ENCODE data around the gene ABHD18.
"Not testable (repeated sequence)": the region's sequence is repeated elsewhere in the genome, so short reads cannot be mapped to it uniquely, and the experiment has no call there.

Gene ABHD18

DNA sequence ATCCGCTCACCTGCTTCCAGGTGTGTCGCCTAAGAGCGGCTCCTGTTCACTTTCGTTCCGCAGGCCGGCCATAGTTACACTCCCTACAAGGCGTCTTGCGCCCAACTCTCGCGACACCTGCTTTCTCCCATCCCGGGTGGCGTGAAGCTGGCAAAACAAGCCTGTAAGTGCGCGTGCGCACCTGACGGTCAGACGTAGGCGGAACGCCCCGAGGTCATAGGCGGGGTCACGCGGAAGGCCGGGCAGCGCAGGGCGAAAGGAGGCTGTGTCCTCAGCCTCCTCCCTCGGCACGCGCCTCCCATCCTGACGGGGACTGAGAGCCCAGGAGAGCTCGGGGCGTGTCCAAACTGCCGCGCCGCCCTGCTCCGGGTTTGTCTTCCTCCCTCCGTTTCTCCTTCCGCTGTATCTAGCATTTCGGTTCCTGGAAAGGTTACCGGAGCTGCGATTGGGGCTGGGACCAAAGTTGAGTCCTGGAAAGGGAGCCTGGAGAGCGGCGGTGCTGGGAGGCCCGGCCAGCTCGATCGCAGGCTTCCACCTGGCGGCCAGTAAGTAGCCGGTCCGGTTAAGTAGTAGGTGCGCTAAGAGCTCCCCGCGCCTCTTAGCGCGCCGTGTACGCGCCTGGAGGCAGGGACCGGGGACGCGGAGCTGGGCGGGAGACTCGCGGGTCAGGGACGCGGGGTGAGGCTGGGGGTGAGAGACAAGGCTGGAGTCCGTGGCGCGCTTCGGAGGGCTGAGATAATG is at the start of gene ABHD18, which contains the start of gene MFSD8:
Gene ABHD18, plus strand, starts transcription at position 345 of the 741 bp plus-strand sequence. CDS start 17,550 bp downstream, outside the sequence.
Gene MFSD8, minus strand, starts transcription at position 112 of the 741 bp plus-strand sequence. Its CDS starts 40 bp downstream, at position 72.
- TF ChIP-seq GATA1 (IDR thresholded peaks at IDR 0.05; ENCODE audit: low read depth, low read length) (no peak), POLR2A (IDR thresholded peaks at IDR 0.05; ENCODE audit: low read length) (peak; percentile 94)
- peak; percentile 100 for DNase-seq

DNA sequence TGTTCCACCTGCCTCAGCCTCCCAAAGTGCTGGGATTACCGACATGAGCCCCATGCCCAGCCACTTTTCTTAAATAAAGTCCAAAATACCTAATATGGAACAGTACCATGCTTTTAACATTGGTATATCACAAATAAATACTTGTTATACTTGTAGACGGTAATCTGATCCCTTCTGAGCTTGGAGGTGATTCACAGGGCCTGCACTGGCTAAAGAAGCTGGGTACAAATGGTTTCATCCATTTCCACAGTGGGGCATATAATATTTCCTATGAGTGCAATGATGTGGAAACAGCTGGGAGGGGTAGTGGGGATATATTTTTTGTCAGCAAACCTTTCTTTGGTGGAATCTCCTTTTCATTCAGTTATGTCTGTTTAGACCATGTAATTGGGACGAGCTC is 48.7 kb upstream of the ABHD18 start:
- TF ChIP-seq POLR2A (IDR thresholded peaks at IDR 0.05; ENCODE audit: low read length) (no peak), GATA1 (IDR thresholded peaks at IDR 0.05; ENCODE audit: low read depth, low read length) (no peak)
- DNase-seq, result no peak

DNA sequence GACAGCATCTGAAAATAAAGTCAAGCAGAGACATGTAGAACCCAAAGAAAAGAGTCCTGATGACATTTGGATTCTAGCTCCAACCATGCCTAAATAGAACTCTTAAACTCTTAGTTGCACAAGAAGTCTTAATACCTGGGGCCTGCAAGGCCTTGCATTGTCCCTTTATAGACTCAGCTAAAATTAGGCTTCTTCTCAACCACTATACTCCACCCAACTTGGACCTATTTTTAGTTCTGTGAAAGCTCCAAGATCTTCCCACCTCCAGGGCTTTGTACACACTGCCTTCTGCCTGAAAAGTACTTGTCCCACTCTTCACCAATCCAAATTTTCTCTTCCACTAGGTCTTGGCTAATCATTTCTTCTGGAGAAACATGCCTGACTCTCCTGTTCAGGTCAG is 48.1 kb upstream of the ABHD18 start:
- TF ChIP-seq GATA1 (IDR thresholded peaks at IDR 0.05; ENCODE audit: low read depth, low read length) (no peak), POLR2A (IDR thresholded peaks at IDR 0.05; ENCODE audit: low read length) (no peak)
- no peak for DNase-seq

- no peak for TF ChIP-seq GATA1 (IDR thresholded peaks at IDR 0.05; ENCODE audit: low read depth, low read length)
- TF ChIP-seq POLR2A (IDR thresholded peaks at IDR 0.05; ENCODE audit: low read length), result no peak
- DNase-seq, result no peak
Measured at GRCh38 chr4:127920521-127920920, 44.7 kb upstream of the ABHD18 start.

DNA sequence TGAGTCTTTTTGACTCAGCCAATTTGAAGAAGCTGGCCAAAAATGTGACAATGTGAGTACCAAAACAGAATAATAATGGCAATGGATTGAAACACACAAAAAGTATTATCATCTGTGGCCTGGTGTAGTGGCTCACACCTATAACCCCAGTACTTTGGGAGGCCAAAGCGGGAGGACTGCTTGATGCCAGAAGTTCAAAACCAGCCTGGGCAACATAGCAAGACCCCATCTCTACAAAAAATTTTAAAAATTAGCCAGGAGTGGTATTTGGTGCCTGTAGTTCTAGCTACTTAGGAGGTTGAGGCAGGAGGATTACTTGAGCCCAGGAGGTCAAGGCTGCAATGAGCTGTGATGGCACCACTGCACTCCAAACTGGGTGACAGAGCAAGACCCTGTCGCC is 43.0 kb upstream of the ABHD18 start:
- TF ChIP-seq POLR2A (IDR thresholded peaks at IDR 0.05; ENCODE audit: low read length) (no peak), GATA1 (IDR thresholded peaks at IDR 0.05; ENCODE audit: low read depth, low read length) (no peak)
- no peak for DNase-seq

GRCh38 chr4:127925720-127926119 is 39.5 kb upstream of the ABHD18 start:
- DNase-seq, result not testable (repeated sequence)

GRCh38 chr4:127930175-127930574 is 35.0 kb upstream of the ABHD18 start:
- DNase-seq, result no peak
- no peak for TF ChIP-seq GATA1 (IDR thresholded peaks at IDR 0.05; ENCODE audit: low read depth, low read length)
- no peak for TF ChIP-seq POLR2A (IDR thresholded peaks at IDR 0.05; ENCODE audit: low read length)

DNA sequence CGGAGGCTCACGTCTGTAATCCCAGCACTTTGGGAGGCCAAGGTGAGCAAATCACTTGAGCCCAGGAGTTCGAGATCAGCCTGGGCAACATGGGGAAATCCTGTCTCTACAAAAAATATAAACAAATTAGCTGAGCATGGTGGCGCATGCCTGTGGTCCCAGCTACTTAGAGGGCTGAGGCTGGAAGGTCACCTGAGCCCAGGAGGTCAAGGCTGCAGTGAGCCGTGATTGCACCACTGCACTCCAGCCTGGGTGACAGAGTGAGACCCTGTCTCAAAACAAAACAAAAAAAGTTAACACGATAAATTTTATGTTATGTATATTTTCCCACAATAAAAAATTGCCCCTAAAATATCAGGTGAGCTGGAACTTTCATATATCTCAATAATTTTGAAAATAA is 33.4 kb upstream of the ABHD18 start:
- not testable (repeated sequence) for DNase-seq

DNA sequence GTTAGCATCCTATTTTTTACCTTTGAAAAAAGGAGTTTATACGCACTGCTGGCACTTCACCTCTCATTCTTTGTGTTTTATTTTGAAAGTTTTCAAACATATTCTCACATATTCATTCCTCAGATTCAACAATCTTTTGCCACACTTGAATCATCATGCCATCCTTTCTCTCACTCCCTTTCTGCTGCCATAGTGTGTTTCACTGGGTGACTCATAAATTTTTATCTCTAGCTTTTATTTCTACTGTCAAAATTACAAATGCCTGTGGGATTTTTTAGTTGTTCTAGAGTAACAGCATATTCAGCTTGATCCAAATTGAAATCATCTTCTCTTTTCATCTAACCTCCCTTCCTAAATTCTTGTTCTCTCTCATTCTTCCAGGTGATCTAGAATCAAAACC is 28.2 kb upstream of the ABHD18 start:
- no peak for TF ChIP-seq POLR2A (IDR thresholded peaks at IDR 0.05; ENCODE audit: low read length)
- TF ChIP-seq GATA1 (IDR thresholded peaks at IDR 0.05; ENCODE audit: low read depth, low read length), result no peak

GRCh38 chr4:127957105-127957504 is 8.1 kb upstream of the ABHD18 start:
- DNase-seq, result no peak
- no peak for TF ChIP-seq POLR2A (IDR thresholded peaks at IDR 0.05; ENCODE audit: low read length)
- no peak for TF ChIP-seq GATA1 (IDR thresholded peaks at IDR 0.05; ENCODE audit: low read depth, low read length)

More for the DNA sequence above, 28.2 kb upstream of the ABHD18 start:
- DNase-seq, result no peak

- TF ChIP-seq POLR2A (IDR thresholded peaks at IDR 0.05; ENCODE audit: low read length) (no peak), GATA1 (IDR thresholded peaks at IDR 0.05; ENCODE audit: low read depth, low read length) (no peak)
- DNase-seq, result no peak
Measured at GRCh38 chr4:127959794-127960193, 5.4 kb upstream of the ABHD18 start.

- peak in 1 of 2 experiments; percentile 14 for DNase-seq
Measured at GRCh38 chr4:127963633-127964398, 1.4 kb upstream of the ABHD18 start.

GRCh38 chr4:127964426-127965061 is 662 bp upstream of the ABHD18 start:
- peak in 1 of 2 experiments; percentile 78 for DNase-seq

DNA sequence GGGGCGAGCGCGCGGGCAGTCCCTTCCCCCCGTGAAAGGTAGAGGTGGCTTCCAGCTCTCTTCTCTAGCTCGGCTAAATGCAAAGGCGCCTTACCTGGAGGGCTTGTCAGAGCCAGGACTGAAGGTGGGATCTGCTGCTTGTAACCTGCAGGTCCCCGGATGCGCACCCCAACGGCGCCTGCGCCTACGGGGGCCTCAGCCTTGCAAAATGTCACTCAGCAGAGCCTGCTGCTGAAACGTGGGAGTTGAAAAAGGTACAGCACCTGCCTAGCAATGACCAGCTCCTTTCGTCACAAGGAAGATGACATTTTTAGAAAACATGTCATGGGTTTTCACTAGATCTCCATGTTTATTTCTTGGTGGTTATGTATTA is 583 bp downstream of the ABHD18 start:
- TF ChIP-seq POLR2A (IDR thresholded peaks at IDR 0.05; ENCODE audit: low read length) (no peak), GATA1 (IDR thresholded peaks at IDR 0.05; ENCODE audit: low read depth, low read length) (no peak)
- peak; percentile 83 to 85 for DNase-seq

All from erythroblast (primary cell).